ENCODE measurements around the gene TBX15. TPM values are rescaled to one million over a fixed set of nuclear protein-coding genes. Genes with fewer than 3 reads are reported as not detected.

TBX15 gene
- polyA plus RNA-seq, 1 donor (not counting 4 experiments of a cell fraction or from before 2014, with no cell fraction given), result not detected

DNA sequence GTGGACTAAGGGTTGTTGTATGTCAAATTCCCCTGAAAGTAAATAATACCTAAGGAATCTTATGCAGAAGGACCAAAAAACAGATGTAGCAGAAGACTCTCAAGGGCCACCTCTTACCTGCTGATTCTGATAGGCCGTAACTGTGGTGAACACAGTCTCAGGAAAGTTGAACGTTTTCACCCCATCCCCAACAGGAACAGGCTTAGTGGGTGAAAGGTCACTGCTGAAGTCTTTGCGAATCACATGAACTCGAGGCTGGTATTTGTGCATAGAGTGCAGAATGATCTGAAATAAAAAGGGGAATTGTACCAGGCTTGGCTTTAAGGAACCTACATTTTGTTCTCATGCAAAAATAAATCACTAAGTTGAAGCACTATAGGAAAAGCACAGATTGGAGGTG lies 64.8 kb downstream of the TBX15 start:
- TF ChIP-seq, protein P1, sequence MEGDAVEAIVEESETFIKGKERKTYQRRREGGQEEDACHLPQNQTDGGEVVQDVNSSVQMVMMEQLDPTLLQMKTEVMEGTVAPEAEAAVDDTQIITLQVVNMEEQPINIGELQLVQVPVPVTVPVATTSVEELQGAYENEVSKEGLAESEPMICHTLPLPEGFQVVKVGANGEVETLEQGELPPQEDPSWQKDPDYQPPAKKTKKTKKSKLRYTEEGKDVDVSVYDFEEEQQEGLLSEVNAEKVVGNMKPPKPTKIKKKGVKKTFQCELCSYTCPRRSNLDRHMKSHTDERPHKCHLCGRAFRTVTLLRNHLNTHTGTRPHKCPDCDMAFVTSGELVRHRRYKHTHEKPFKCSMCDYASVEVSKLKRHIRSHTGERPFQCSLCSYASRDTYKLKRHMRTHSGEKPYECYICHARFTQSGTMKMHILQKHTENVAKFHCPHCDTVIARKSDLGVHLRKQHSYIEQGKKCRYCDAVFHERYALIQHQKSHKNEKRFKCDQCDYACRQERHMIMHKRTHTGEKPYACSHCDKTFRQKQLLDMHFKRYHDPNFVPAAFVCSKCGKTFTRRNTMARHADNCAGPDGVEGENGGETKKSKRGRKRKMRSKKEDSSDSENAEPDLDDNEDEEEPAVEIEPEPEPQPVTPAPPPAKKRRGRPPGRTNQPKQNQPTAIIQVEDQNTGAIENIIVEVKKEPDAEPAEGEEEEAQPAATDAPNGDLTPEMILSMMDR (optimal IDR thresholded peaks at IDR 0.05 in 1 of 3, IDR thresholded peaks at IDR 0.05 in 1 of 3, conservative IDR thresholded peaks at IDR 0.05 in 1 of 3; ENCODE audit: extremely low read depth in 1 of 3, insufficient read depth in 2 of 3, low read length in 3 of 3), result no peak
- no peak for TF ChIP-seq EZH2 (IDR thresholded peaks at IDR 0.05; ENCODE audit: low read length)
- H3K36me3 ChIP-seq (ENCODE audit: control insufficient read depth in 2 of 2, extremely low read depth in 1 of 2, insufficient read depth in 2 of 2, low read length in 2 of 2), result no peaks in the 10 kb centered on the region
- H3K79me2 ChIP-seq (ENCODE audit: control insufficient read depth, insufficient read depth, low read length), result no peaks in the 10 kb centered on the region

DNA sequence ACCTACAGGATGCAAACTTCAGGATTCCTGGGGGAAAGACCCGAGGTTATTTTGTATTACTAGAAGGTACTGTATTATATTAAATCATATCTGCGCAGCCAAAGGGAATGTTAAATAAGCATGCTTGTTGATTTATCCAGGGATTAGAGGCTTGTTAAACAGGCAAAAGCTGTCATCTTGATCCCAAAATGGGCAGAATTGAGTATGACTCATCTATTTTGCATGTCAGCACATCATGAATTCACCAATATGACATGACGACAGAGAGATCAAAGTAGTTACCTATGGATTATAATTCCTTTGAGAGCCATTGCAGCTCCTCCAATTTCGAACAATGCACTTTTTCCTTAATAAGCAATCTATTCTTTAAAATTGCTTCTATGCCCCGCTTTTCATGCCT lies 66.1 kb downstream of the TBX15 start:
- Histone ChIP-seq H3K9me1 (ENCODE audit: control insufficient read depth, extremely low read depth, insufficient read depth, low read length) (no peaks in the 10 kb centered on the region), H3K27ac (ENCODE audit: control insufficient read depth, insufficient read depth, low read length) (no peak overlapping the region), H3K4me2 (ENCODE audit: control insufficient read depth, extremely low read depth, insufficient read depth, low read depth, low read length) (no peak overlapping the region), H3K4me3 (ENCODE audit: control insufficient read depth in 2 of 3, extremely low read depth in 1 of 3, insufficient read depth in 2 of 3, low read depth in 1 of 3, low read length in 3 of 3) (no peak overlapping the region), H3K36me3 (ENCODE audit: control insufficient read depth in 2 of 2, extremely low read depth in 1 of 2, insufficient read depth in 2 of 2, low read length in 2 of 2) (no peaks in the 10 kb centered on the region), H2AFZ (ENCODE audit: control insufficient read depth, low read length) (no peak overlapping the region), H4K20me1 (ENCODE audit: control insufficient read depth, extremely low read depth, insufficient read depth, low read length) (no peaks in the 10 kb centered on the region), H3K9me3 (ENCODE audit: control insufficient read depth, low read depth, low read length) (no peaks in the 10 kb centered on the region), H3K79me2 (ENCODE audit: control insufficient read depth, insufficient read depth, low read length) (no peaks in the 10 kb centered on the region), H3K27me3 (ENCODE audit: control insufficient read depth, extremely low read depth, insufficient read depth, low read length) (no peaks in the 10 kb centered on the region), H3K9ac (ENCODE audit: control insufficient read depth, extremely low read depth, insufficient read depth, low read length) (no peak overlapping the region), H3K4me1 (ENCODE audit: control insufficient read depth, extremely low read depth, insufficient read depth, low read length) (no peaks in the 10 kb centered on the region)
- no peak for TF ChIP-seq EZH2 (IDR thresholded peaks at IDR 0.05; ENCODE audit: low read length)
- TF ChIP-seq, protein P1 (optimal IDR thresholded peaks at IDR 0.05 in 1 of 3, IDR thresholded peaks at IDR 0.05 in 1 of 3, conservative IDR thresholded peaks at IDR 0.05 in 1 of 3; ENCODE audit: extremely low read depth in 1 of 3, insufficient read depth in 2 of 3, low read length in 3 of 3), result no peak
- dilution Hi-C loops (cut with MboI; ENCODE audit: extremely low pct_ligation_motif_present, low sequenced_read_pairs), result no loop called here
- FAIRE-seq (no peak), DNase-seq (ENCODE audit: low read depth, low spot score) (no peak)

More for the DNA sequence above, 64.8 kb downstream of the TBX15 start:
- FAIRE-seq (no peak), DNase-seq (ENCODE audit: low read depth, low spot score) (no peak)
- H3K9me1 ChIP-seq (ENCODE audit: control insufficient read depth, extremely low read depth, insufficient read depth, low read length), result no peaks in the 10 kb centered on the region
- no peak overlapping the region for H3K4me3 ChIP-seq (ENCODE audit: control insufficient read depth in 2 of 3, extremely low read depth in 1 of 3, insufficient read depth in 2 of 3, low read depth in 1 of 3, low read length in 3 of 3)
- no peaks in the 10 kb centered on the region for H4K20me1 ChIP-seq (ENCODE audit: control insufficient read depth, extremely low read depth, insufficient read depth, low read length)
- H2AFZ ChIP-seq (ENCODE audit: control insufficient read depth, low read length), result no peak overlapping the region
- H3K27ac ChIP-seq (ENCODE audit: control insufficient read depth, insufficient read depth, low read length), result no peak overlapping the region
- no peak overlapping the region for H3K4me2 ChIP-seq (ENCODE audit: control insufficient read depth, extremely low read depth, insufficient read depth, low read depth, low read length)
- H3K27me3 ChIP-seq (ENCODE audit: control insufficient read depth, extremely low read depth, insufficient read depth, low read length), result no peaks in the 10 kb centered on the region
- H3K9ac ChIP-seq (ENCODE audit: control insufficient read depth, extremely low read depth, insufficient read depth, low read length), result no peak overlapping the region
- H3K4me1 ChIP-seq (ENCODE audit: control insufficient read depth, extremely low read depth, insufficient read depth, low read length), result no peaks in the 10 kb centered on the region
- H3K9me3 ChIP-seq (ENCODE audit: control insufficient read depth, low read depth, low read length), result no peaks in the 10 kb centered on the region
- dilution Hi-C loops (cut with MboI; ENCODE audit: extremely low pct_ligation_motif_present, low sequenced_read_pairs), result no loop called here
